ENCODE data around the gene EFCAB14.
"Not testable (repeated sequence)": the region's sequence is repeated elsewhere in the genome, so short reads cannot be mapped to it uniquely, and the experiment has no call there.

Gene EFCAB14

DNA sequence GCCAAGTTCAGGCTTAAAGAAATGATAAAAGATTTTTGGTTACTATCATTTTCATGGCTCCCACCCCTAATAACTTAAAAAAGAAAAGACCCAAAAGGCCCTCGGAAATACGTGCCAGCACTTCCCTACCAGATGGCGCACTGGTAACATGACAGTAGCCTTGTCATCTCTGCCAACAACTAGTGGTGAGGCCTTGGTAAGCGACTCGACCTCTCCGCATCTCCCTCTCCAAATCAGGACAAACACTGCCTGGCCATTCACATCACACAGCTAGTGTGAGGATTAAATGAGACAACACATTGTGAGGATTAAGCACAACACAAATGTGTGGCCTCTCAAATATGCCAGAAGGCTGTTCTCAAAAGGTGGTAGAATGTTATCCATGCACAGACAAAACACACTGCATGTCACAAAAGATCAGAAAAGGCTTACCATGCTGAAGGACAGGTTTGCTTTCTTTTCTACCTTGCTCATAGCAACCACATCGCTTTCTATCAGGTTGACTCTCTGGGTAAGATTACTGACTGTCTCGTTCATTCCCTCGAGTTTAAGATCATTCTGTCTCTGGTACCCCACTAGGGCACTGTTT lies 30.9 kb downstream of the EFCAB14 start:
- DNase-seq: peak in 1 of 58 donors; percentile 6

DNA sequence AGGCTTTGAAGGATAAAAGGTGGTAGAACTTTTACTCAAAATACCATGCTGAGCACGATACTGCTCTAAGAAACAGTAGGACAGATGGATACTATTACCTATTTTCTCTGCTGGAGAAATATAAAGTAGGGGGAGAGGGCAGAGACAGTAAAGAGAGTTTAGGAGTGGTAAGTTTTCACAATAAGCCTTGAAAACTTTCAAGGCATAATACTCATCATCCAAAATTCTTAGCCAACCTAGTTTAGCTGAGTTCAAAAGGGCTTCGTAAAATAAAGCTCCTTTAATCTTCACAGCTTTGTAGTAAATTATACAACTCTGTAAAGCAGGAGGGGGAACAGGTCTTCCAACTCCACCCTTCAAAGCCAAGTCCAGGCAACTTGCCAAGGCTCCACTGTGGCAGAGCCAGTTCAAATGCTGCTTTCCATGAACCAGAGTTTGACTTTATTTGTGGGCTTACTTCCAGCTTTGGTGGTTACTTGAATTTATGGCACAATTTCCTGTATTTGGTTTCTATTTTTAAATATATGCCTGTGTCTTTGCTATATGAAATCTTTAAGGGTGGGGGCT lies 31.7 kb downstream of the EFCAB14 start:
- DNase-seq: peak in 31 of 58 donors; percentile 3 to 69 (median 27)

DNA sequence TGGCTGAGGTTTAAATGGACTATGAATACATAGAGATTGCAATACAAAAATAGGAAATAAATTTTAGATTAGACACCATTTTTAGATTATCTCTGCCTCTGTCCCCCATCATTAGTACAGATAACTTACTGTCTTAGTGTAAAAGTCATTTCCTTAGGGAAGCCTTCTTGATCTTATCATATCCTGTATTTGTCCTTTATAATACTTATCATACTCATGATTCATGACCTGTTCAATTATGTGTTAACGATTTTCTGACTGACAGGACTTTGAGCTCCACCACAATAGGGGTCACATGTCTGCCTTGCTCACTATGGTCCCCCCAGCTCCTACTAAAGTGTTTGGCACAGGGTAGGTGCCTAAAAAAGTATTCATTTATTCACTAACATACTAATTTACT lies 32.7 kb downstream of the EFCAB14 start:
- no peak for DNase-seq

DNA sequence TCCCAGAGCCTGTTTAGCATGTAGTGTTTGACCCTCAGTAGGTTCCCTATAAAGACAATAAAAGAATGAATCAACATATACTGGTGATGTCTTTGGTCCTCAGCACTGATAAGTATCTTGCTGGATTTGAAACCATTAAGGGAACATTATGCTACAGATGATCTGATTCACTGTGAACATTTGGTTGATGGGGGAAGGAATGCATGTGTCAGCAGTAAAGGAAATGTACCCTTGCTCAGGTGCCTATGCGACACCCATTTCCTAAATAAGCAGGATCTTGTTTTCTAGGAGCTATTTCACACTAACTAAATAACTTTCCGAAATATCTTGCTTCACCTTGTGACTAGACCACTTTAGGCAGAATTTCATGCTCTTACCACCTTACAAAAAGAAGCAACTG lies 34.2 kb downstream of the EFCAB14 start:
- DNase-seq: no peak

DNA sequence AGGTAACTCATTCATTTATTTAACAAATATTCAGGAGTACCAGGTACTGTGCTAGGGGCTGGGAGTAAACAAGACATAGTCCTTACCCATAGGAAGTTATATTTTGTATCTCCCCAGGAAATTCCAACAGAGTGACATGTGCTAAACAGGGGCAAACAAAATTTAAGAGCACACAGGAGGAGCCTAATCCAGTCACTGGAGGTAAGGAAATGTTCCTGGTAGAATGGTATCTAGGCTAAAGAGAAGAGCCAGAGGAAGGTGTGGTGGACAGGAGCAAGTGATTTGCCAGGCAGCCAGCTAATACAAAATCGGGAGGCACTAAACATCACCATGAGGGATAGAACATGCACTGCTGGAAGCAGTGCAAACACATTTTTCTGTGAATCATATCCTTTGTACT lies 36.9 kb downstream of the EFCAB14 start:
- no peak for DNase-seq

DNA sequence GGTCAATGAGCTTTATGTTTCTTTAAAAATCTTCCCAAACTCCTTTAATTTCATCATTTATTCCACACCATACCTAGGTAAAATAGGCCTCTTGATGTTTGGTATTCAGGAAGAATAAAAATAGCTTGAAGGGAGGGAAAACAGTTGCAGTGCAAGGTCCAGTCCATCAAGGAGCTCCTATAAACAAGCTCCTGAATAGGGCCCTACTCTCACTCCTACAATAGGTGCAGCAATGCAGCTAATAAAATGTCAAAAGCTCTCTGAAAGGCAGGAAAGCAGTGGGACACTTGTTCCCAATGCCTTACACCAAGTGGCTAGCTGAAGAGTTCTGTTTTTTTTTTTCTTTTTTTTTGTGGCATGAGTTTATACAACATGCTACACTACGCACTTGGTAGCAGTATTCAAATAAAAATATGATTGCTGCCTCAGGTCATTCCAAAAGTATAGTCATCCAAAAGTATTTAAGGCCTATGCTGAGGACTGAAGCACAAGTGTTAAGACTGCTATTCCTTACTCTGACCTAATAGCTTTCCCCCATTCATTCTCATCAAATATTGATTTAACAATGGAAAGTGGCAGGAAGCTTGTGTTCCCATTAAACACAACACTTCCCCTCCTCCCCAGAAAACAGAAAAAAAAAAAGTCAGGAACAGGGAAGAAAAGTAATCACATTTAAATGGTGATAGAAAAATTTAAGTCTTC lies 37.4 kb downstream of the EFCAB14 start:
- peak in 1 of 58 donors; percentile 19 for DNase-seq

DNA sequence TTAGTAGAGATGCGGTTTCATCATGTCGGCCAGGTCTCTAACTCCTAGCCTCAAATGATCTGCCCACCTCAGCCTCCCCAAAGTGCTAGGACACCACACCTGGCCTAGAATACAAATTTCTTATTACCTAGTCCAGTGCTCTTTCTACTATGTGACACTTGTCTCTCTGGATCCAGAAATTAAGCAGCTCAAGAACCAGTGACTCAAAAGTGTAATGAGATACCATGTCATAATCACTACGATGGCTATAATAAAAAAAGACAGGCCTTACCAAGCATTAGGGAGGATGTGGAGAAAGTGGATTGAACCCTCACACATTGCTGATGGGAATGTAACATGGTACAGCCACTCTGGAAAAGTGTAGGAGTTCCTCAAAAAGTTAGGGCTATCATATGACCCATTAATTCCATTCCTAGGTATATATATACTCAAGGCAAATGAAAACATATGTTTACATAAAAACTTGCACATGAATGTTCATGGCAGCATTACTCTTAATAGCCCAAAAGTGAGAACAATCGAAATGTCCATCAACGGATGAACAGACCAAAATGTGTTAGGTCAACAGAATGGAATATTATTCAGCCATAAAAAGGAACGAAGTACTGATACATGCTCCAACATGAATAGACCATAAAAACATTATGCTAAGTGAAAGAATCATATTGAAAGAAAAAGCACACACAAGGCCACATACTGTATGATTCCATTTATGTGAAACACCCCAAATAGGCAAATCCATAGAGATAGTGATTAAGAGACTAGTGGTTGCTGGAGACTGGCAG lies 38.9 kb downstream of the EFCAB14 start:
- no peak for DNase-seq

DNA sequence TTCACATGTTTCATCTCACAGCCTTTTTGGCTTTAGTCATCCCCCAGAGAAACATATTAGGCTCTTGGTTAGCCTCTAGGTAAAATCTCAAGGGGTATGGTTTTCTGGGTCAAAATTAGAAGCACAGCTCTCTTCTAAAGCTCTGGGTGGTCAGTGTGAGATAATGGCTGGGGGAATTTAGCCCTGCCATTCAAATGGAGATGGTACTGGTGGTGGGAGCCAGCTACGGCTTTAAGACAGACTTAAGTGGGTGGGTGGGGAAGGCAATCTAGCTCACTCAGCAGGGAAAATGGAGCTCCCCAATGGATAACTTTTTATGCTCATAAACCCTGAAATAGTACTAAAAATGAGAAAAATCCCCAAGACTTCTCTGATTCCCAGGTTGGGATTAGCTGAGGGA lies 41.6 kb downstream of the EFCAB14 start:
- no peak for DNase-seq

DNA sequence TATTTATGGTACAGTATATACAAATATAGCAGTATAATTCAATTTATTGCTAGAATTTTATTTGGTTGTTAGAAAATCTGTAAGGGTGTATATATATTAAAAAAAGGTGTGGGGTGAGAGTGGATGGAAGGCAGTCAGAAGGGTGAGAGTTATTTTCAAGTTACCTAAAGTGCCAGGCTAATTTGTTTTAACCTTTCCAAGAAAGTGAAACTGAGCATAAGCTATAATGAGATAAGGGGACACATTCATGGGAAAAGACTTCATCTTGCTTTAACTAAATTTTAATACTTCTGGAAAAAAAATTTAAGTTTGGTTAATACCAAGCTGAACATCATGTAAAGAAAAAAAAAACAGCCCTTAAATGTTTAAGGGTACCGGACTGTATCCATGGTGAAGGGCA lies 42.4 kb downstream of the EFCAB14 start:
- DNase-seq: no peak

DNA sequence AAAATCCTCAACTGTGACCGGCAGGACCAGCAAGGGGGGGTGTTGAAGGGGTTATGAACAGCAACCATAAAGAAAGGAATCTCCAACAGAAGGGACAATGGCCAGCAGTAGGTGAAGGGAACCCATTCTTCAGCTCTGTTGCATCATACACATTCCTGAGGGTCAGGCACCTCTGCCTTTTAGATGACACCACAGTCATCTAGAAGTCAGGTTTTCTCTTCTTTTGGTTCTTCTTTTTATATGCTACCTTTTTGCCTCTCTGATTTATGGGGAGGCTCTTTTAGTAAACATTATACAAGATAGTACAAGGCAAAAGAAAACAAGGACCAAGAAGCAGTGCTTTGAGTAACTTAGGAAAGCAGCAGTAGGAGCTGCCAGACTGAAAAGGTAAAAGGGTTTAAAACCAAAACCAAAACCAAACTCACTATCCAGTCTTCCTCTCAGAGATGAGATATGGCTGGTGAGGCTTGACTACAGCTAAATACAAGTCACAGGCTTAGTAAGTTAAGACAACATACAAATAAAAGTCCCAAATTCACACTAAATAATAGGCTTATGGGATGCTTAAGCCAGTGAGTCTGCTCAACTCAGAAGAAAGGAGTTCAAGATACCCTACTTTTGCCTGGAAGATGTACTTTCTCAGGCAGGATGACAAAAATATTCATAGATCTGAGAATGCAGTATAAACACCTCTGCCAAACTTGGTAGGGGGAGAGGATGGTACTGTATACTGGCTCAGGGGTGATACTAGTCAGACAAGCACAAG lies 43.2 kb downstream of the EFCAB14 start:
- no peak for DNase-seq

DNA sequence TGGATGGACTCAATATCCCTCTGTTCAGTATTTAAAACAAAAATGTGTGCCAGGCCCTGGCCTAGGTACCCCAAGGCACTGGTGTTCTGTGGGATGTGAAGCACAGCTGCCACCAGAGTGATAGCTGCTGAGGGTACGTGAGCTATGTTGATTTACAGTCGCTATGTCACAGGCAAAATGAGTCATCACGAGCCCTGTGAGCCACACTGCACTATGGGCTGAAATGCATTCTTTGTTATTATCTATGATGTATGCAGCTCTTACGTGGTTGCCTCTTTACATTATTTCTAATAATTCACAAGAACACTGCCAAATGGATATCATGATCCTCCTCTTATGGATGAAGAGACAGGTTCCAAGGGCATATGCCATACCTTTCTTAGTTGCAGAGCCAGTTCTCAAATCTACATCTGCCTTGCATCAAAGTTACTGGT lies 45.1 kb downstream of the EFCAB14 start:
- no peak for DNase-seq

DNA sequence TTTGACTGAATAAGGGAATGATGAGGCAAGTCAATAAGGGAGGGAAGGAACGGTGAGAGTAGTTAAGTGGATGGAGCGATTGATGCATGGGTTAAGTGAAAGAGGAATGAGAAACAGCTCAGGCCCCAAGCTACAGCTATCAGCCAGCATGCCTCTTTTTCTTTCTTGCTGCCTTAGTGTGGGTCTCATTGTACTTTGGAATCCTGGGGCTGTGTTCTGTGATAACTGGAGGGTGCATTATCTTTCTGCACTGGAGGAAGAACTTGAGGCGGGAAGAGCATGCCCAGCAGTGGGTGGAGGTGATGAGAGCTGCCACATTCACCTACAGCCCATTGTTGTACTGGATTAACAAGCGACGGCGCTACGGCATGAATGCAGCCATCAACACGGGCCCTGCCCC lies 46.2 kb downstream of the EFCAB14 start:
- no peak for DNase-seq

DNA sequence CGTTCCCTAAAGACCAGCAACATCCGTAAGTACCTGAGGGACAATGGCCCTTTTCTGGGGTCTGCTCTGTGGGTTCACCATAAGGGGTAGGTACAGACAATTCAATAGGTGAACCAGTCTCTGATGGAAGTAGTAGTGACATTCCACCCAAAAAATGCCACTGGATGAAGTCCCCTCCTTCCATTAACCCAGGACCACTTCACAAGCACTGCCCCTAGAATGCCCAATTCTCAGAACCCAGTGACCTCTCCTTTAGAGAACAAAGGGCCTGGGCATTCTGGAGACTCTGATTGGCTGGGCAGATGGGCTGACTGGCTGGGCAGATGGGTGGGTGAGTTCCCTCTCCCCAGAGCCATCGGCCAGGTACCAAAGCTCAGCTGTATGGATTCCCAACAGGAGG lies 47.4 kb downstream of the EFCAB14 start, which contains the start of gene TEX38:
Gene TEX38 (plus strand): TSS at position 301 of the 400 bp plus-strand sequence. CDS start 81 bp downstream, at position 382.
- DNase-seq: no peak

DNA sequence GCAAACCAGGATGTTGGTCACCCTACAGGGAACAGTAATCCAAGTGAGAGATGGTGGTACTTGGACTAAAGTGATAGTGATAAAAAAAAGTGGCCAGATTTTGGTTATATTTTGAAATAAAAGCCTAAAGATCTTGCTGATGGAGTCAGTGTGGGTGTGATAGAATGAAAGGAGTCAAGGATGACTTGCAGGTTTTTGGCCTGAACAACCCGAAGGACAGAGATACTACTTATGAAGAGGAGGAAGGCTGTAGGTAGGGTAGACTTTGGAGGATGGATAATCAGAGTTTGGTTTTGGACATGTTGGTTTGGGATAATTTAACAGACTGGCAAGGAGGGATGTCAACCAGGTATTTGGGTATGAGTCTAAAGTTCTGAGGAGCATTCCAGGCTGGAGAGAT lies 48.8 kb downstream of the EFCAB14 start:
- no peak for DNase-seq

DNA sequence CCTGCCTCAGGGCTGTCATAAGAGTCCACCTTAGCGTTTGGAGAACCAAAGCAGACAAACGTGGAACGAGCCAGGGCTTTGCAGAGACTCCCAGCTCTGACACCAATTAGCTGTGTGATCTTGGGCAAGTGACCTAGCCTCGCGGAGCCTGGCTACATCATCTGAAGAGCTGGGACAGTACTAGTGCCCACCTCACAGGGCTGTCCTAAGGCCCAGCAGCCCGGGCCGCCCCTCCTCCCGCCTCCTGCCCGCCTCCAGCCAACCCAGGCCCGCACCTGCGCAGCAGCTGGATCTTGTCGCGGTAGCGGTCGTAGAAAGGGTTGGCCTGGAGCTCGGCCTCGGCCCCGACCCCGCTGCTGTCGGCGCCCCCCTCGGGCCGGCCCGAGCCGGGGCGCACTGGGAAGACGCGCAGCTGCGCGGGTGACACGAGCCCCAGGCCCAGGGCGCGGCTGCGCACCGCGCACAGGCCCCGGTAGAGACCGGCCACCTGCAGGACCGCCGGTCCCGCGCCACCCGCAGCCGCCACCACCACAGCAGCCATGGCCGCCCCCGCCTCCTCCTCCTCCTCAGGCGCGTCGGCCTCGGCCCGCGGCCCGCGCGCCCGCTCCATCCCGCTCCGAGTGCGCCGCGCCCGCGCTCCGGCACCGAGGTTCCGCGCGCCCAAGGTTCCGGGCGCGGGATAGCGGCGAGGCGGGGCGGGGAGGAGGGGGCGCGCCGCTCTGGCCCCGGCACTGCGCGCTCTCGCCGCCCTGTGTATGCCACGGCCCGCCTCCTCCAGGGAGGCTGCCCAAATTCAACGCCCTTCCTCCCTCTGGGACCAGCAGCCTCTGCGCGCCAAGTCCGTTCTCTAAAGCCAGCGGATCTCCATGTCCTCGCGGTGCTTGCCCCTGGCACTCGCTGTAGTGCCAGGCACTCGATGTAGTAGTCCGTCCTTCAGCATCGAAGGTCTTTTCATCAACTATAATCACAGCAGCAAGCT lies 50.8 kb downstream of the EFCAB14 start, which contains the start of gene ATPAF1:
Gene ATPAF1 (minus strand): TSS at position 583 of the 979 bp plus-strand sequence. CDS start 42 bp downstream, at position 541.
- peak in 55 of 58 donors; percentile 10 to 87 (median 67) for DNase-seq

DNA sequence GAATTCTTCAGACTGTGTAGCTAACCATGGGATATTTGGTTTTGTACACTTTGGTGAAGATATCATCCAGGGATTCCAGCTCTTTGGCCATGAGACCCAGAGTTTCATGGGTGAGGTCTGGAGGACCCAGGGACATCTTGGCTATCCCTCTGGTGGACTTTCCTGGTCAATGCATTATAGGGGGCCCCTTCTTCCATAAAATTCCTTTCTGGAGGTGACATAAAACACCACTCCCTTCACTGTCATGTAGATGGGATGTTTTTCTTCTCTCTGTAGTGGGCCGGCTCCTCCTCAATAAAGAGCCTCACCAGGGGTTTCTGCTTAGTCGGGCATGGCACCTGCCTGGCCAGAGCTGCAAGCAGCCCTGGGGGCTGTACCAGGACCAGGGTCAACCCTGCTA lies 52.9 kb downstream of the EFCAB14 start:
- no peak for DNase-seq

DNA sequence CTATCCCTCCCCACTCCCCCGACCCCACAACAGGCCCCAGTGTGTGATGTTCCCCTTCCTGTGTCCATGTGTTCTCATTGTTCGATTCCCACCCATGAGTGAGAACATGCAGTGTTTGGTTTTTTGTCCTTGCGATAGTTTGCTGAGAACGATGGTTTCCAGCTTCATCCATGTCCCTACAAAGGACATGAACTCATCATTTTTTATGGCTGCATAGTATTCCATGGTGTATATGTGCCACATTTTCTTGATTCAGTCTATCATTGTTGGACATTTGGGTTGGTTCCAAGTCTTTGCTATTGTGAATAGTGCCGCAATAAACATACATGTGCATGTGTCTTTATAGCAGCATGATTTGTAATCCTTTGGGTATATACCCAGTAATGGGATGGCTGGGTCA lies 56.0 kb downstream of the EFCAB14 start:
- not testable (repeated sequence) for DNase-seq

DNA sequence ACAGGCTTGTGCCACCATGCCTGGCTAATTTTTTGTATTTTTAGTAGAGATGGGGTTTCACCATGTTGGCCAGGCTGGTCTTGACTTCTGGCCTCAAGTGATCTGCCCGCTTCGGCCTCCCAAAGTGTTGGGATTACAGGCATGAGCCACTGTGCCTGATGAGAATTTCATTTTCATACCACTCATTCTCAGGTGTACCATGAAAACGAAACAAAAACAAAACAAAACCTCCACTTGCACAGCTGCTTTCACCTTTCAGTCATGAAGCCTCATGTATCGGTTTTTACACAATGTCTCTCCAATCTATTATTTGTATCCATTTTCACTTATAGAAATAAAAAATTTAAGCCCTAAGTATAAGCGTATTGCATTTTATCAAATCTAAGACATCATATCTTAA lies 58.8 kb downstream of the EFCAB14 start:
- not testable (repeated sequence) for DNase-seq

DNA sequence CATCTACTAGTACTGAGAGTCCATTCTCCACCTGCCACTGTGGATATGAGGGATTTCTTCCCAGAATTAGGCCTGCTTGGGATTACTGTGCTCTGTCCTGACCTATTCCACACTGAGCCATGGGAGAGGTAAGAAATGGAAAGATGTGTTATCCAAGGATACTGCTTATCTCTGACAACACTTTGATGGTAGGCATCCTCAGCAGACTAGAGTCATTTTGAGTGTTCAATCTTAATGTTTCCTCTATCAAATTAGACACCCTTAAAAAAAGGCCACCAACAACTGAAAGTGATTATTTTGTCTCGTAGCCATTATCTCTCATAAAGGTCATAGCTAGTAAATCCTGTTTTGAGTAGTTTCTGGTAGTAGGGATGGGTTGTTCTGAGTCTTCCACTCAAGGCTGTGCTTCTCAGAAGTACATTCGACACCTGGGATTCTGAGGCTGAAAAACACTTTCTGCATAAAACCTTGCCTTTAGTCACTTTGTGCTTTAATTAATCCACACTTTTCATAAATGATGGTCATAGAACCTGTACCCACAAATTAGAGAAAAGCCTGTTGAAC lies 59.5 kb downstream of the EFCAB14 start:
- no peak for DNase-seq

Data from anterior cingulate cortex (tissue), 58 donors.